ENCODE data around the gene ETV6. TPM values are rescaled to one million over a fixed set of nuclear protein-coding genes. Genes with fewer than 3 reads are reported as not detected.

The ETV6 gene
- total and polyA plus RNA-seq, 9 of the 15 experiments (the other 6 are each of a cell fraction or from before 2014, with no cell fraction given) = 0.81 to 12.7 (median 4.1) TPM

DNA sequence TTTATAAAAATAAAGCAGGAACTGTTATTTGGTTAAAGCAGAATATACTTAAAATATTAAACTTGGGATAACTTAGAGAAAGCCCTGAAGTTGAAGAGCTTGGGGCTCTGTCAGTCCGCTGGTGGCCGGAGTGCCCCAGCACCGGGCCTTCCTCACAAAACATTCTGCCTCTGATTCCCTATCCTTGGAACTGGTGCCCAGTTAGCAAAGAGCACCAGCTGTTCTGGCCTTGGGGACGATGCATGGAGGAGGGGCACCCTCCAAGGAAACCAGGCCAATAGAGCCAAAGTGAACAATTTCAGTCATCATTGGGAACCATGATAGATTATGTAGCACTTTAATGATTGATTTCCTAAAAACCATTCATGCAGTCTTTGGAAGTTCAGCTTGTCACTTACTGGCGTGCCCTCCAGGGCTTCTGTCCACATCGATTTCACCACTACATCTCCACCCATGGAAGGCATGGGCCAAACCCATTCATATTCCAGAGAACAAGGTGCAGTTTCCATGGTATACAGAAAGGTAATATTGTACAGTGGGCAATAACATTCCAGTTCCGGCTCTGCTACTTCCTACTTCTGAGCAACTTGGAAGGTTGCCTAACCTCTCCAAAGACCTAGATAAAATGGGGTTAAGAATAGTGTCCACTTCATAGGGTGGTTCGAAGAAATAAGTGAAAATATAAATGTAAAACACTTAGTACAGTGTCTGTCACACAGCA lies 145.9 kb downstream of the ETV6 start:
- Histone ChIP-seq H3K9ac (ENCODE audit: insufficient read depth in 1 of 2, low read depth in 2 of 2, low read length in 2 of 2) (0 out of 4 replicates have a peak overlapping the region, but pooled peaks of 1 of the 2 experiments have one; percentile 3), H3K27me3 (ENCODE audit: control insufficient read depth in 2 of 2, insufficient read depth in 2 of 2, low read length in 2 of 2) (no peaks in the 10 kb centered on the region), H3K4me2 (ENCODE audit: insufficient read depth, low read length) (peak overlapping the region; percentile 49; the same call in 1 of the 2 replicates), H2AFZ (ENCODE audit: low read depth, low read length) (peak overlapping the region; percentile 40; the same call in 1 of the 2 replicates), H3K4me1 (replicated peaks in 1 of 2; ENCODE audit: control insufficient read depth in 2 of 2, insufficient read depth in 2 of 2, low read length in 2 of 2) (peaks cover 6 to 63% of the 10 kb centered on the region in 2 experiments; a peak in 4 of 5 replicates), H3K9me1 (ENCODE audit: control insufficient read depth, insufficient read depth, low read length) (no peaks in the 10 kb centered on the region), H3K36me3 (ENCODE audit: control insufficient read depth, insufficient read depth, low read length) (no peaks in the 10 kb centered on the region), H3K9me3 (replicated peaks; ENCODE audit: control insufficient read depth, insufficient read depth, low read depth, low read length) (no peaks in the 10 kb centered on the region), H3K27ac (ENCODE audit: extremely low read depth, low read depth, low read length) (peak overlapping the region; percentile 82), H3K79me2 (ENCODE audit: control insufficient read depth, insufficient read depth, low read length) (peaks cover 5% of the 10 kb centered on the region; the same call in 1 of the 3 replicates), H3K4me3 (no peak overlapping the region), H4K20me1 (replicated peaks; ENCODE audit: control insufficient read depth, insufficient read depth, low read length) (no peaks in the 10 kb centered on the region)
- ChIA-PET CTCF (ENCODE audit: low intra/inter-chr PET ratio) (no interaction called here), POLR2A (interaction anchor here (1.6 kb wide), 1 partner anchor 17 kb away, joined by 10 read pairs; no protein-coding TSS in a partner anchor)
- DNase-seq (ENCODE audit: extremely low read depth in 1 of 4, low spot score in 3 of 4) (no peak), ATAC-seq (peak; percentile 39), FAIRE-seq (peak; percentile 52)
- BruUV-seq (replicated peaks) = no TSS peak
- in situ Hi-C loops (cut with MboI) = no loop called here
- TF ChIP-seq CTCF (IDR thresholded peaks at IDR 0.05 in 2 of 3, conservative IDR thresholded peaks at IDR 0.05 in 1 of 3; ENCODE audit: insufficient read depth in 2 of 3, low read depth in 1 of 3, low read length in 3 of 3) (no peak), ZZZ3 (IDR thresholded peaks at IDR 0.05) (no peak), PCBP2 (IDR thresholded peaks at IDR 0.05; ENCODE audit: low read depth, low read length, poor library complexity, severe bottlenecking) (no peak)
- WGBS (ENCODE audit: insufficient coverage, low coverage, missing lambda C conversion rate) = 47% methylated on average over 8 of the region's 8 CpGs
- intact Hi-C loops (cut with micrococcal nuclease) = loop anchor here (5.0 kb wide), 1 partner anchor 143 kb away; no protein-coding TSS in a partner anchor
